H9 (cell line): ENCODE results near the gene TRIM60. TPM values are rescaled to one million over a fixed set of nuclear protein-coding genes. Genes with fewer than 3 reads are reported as not detected.
A peak's percentile ranks its signal among the peaks of the same experiment; 100 is the strongest.

Experiments used
- DNase-seq: peaks from one replicate; pipeline ENCODE4 v3.0.0-alpha.2; 2017
- H2AFZ ChIP-seq: one replicate; pipeline ENCODE4 v1.6.1; 2013; ENCODE audit warnings: mild to moderate bottlenecking, low read length, control low read depth, moderate library complexity
- H2AK5ac ChIP-seq: 2 replicates; pipeline ENCODE4 v1.6.1; 2013; ENCODE audit warnings: low read length, control low read depth, mixed read lengths; ENCODE audit not compliant: insufficient read length
- H2BK120ac ChIP-seq: one replicate; pipeline ENCODE4 v1.6.1; 2013; ENCODE audit warnings: low read depth, mild to moderate bottlenecking, low read length, control low read depth, inconsistent platforms; ENCODE audit not compliant: poor library complexity, severe bottlenecking
- H2BK12ac ChIP-seq: 2 replicates; pipeline ENCODE4 v1.6.1; 2013; ENCODE audit warnings: low read length, control low read depth, mixed read lengths, low read depth; ENCODE audit not compliant: insufficient read length
- H2BK15ac ChIP-seq: 2 replicates; pipeline ENCODE4 v1.6.1; 2013; ENCODE audit warnings: low read depth, low read length, control low read depth
- H2BK20ac ChIP-seq: one replicate; pipeline ENCODE4 v1.6.1; 2013; ENCODE audit warnings: low read depth, mild to moderate bottlenecking, low read length, control low read depth, inconsistent platforms; ENCODE audit not compliant: poor library complexity, severe bottlenecking
- H2BK5ac ChIP-seq: 2 replicates; pipeline ENCODE4 v1.6.1; 2013; ENCODE audit warnings: low read length, control low read depth, mixed read lengths; ENCODE audit not compliant: insufficient read length
- H3K14ac ChIP-seq: 2 replicates; pipeline ENCODE4 v1.6.1; 2013; ENCODE audit warnings: low read length, control low read depth; ENCODE audit not compliant: insufficient read depth
- H3K18ac ChIP-seq: 2 replicates; pipeline ENCODE4 v1.6.1; 2013; ENCODE audit warnings: low read depth, mild to moderate bottlenecking, mixed read lengths, low read length, control low read depth; ENCODE audit not compliant: insufficient read length
- H3K23ac ChIP-seq: 2 replicates; pipeline ENCODE4 v1.6.1; 2013; ENCODE audit warnings: low read length, control low read depth, mixed read lengths, low read depth; ENCODE audit not compliant: insufficient read length
- H3K23me2 ChIP-seq: 2 replicates; pipeline ENCODE4 v1.6.1; 2013; ENCODE audit warnings: low read depth, mild to moderate bottlenecking, mixed read lengths, low read length, control low read depth; ENCODE audit not compliant: insufficient read length, poor library complexity, severe bottlenecking
- H3K27ac ChIP-seq: 2 replicates; pipeline ENCODE4 v1.5.1; 2013; ENCODE audit warnings: low read length, control low read depth, mixed read lengths, low read depth; ENCODE audit not compliant: insufficient read length
- H3K27me3 ChIP-seq: 2 replicates; pipeline ENCODE4 v1.6.1; 2013; ENCODE audit warnings: low read length, control low read depth, inconsistent platforms; ENCODE audit not compliant: insufficient read depth
- H3K4ac ChIP-seq: 2 replicates; pipeline ENCODE4 v1.6.1; 2013; ENCODE audit warnings: low read depth, mild to moderate bottlenecking, control low read depth, inconsistent platforms, low read length, moderate library complexity
- H3K4me1 ChIP-seq: 2 replicates; pipeline ENCODE4 v1.6.1; 2013; ENCODE audit warnings: low read length, control low read depth, inconsistent platforms; ENCODE audit not compliant: insufficient read depth
- H3K4me2 ChIP-seq: 2 replicates; pipeline ENCODE4 v1.6.1; 2013; ENCODE audit warnings: low read length, control low read depth, mixed read lengths; ENCODE audit not compliant: insufficient read length, insufficient read depth
- H3K56ac ChIP-seq: 2 replicates; pipeline ENCODE4 v1.6.1; 2013; ENCODE audit warnings: low read depth, mild to moderate bottlenecking, mixed read lengths, low read length, control low read depth; ENCODE audit not compliant: insufficient read length
- H3K79me1 ChIP-seq: 2 replicates; pipeline ENCODE4 v1.6.1; 2013; ENCODE audit warnings: low read depth, mild to moderate bottlenecking, moderate library complexity, low read length, control low read depth, inconsistent platforms; ENCODE audit not compliant: insufficient read depth, poor library complexity, severe bottlenecking
- H3K79me2 ChIP-seq: 2 replicates; pipeline ENCODE4 v1.6.1; 2013; ENCODE audit warnings: low read length, control low read depth, inconsistent platforms; ENCODE audit not compliant: insufficient read depth
- H3K9ac ChIP-seq: 2 replicates; pipeline ENCODE4 v1.6.1; 2013; ENCODE audit warnings: low read length, control low read depth, mixed read lengths; ENCODE audit not compliant: insufficient read length; ENCODE audit errors: extremely low read depth
- H3K9me3 ChIP-seq: one replicate; pipeline ENCODE4 v1.6.1; 2013; ENCODE audit warnings: low read depth, low read length, inconsistent platforms; ENCODE audit not compliant: control insufficient read depth
- H3T11ph ChIP-seq: one replicate; pipeline ENCODE4 v1.6.1; 2013; ENCODE audit warnings: mild to moderate bottlenecking, low read length, control low read depth, inconsistent platforms
- H4K20me1 ChIP-seq: one replicate; pipeline ENCODE4 v1.6.1; 2013; ENCODE audit not compliant: control insufficient read depth, insufficient read length, insufficient read depth
- H4K5ac ChIP-seq: 2 replicates; pipeline ENCODE4 v1.6.1; 2013; ENCODE audit warnings: low read depth, mild to moderate bottlenecking, mixed read lengths, low read length, control low read depth; ENCODE audit not compliant: insufficient read length
- H4K8ac ChIP-seq: replicated peaks from 2 replicates; pipeline ENCODE4 v1.6.1; 2013; ENCODE audit warnings: low read length, control low read depth, mixed read lengths, low read depth; ENCODE audit not compliant: insufficient read length
- H4K91ac ChIP-seq: 2 replicates; pipeline ENCODE4 v1.6.1; 2013; ENCODE audit warnings: low read depth, mild to moderate bottlenecking, moderate library complexity, mixed read lengths, low read length, control low read depth; ENCODE audit not compliant: insufficient read length
- H3K27ac Mint-ChIP-seq, 3 experiments: 2 replicates in 2 of 3; 3 replicates in 1 of 3; pipeline ENCODE4 v1.8.0; 2020 to 2021; ENCODE audit warnings: mixed read lengths in 3 of 3, mild to moderate bottlenecking in 1 of 3, moderate library complexity in 1 of 3
- H3K27me3 Mint-ChIP-seq: 2 replicates; pipeline ENCODE4 v1.8.0; 2021; ENCODE audit warnings: low read depth, mild to moderate bottlenecking, moderate library complexity, mixed read lengths
- H3K36me3 Mint-ChIP-seq, 3 experiments: 2 replicates in 2 of 3; 3 replicates in 1 of 3; pipeline ENCODE4 v1.8.0; 2020 to 2021; ENCODE audit warnings: low read depth in 3 of 3, mixed read lengths in 3 of 3; ENCODE audit not compliant: insufficient read depth in 1 of 3
- H3K4me1 Mint-ChIP-seq, 2 experiments: 2 replicates each; pipeline ENCODE4 v1.8.0; 2020; ENCODE audit warnings: mixed read lengths in 2 of 2
- H3K4me3 Mint-ChIP-seq, 2 experiments: 2 replicates in 1 of 2; 3 replicates in 1 of 2; pipeline ENCODE4 v1.8.0; 2020 to 2021; ENCODE audit warnings: mild to moderate bottlenecking in 2 of 2, mixed read lengths in 2 of 2, moderate library complexity in 1 of 2
- H3K9me3 Mint-ChIP-seq, 2 experiments: 2 replicates in 1 of 2; 3 replicates in 1 of 2; pipeline ENCODE4 v1.8.0; 2020; ENCODE audit warnings: mild to moderate bottlenecking in 2 of 2, mixed read lengths in 2 of 2, moderate library complexity in 1 of 2
- CTCF ChIP-seq: fragments of 200-600 bp; sonication (generic); conservative IDR thresholded peaks from 3 replicates; pipeline ENCODE4 v1.8.0; 2021; ENCODE audit warnings: antibody characterized with exemption, mild to moderate bottlenecking
- WGBS: extraction: QIAGEN DNeasy Blood & Tissue Kit; methylation state at CpG from one replicate; pipeline ENCODE4 v1.1.7; 2013; ENCODE audit warnings: missing lambda C conversion rate, low lambda C conversion rate, mixed read lengths; ENCODE audit not compliant: insufficient read length; ENCODE audit errors: extremely low coverage; 5-methylcytosine and 5-hydroxymethylcytosine counted together
- total RNA-seq: library from RNA; stranded (reverse); gene quantifications from 2 replicates; pipeline ENCODE4 v1.2.1, GENCODE V29; 2021

Gene TRIM60
- total RNA-seq, 1 experiment from 2014 or later, result not detected

- H4K91ac ChIP-seq, result no peak overlapping the region
- peak overlapping the region in 2 of 3 experiments; percentile 47 to 52; a peak in 1 of 7 replicates for H3K27ac Mint-ChIP-seq
These were observed 54.1 kb downstream of the TRIM60 start for GRCh38 chr4:165085946-165086345.

More at GRCh38 chr4:165085946-165086345, 54.1 kb downstream of the TRIM60 start:
- DNase-seq, result no peak
- Histone ChIP-seq H4K5ac (no peak overlapping the region), H3K56ac (no peak overlapping the region), H2BK20ac (no peak overlapping the region), H4K8ac (no peak overlapping the region), H3K18ac (no peak overlapping the region), H3K14ac (no peak overlapping the region), H2AFZ (no peak overlapping the region), H3K23me2 (no peaks in the 10 kb centered on the region), H2BK12ac (no peak overlapping the region), H3K23ac (no peak overlapping the region), H3K4me1 (no peaks in the 10 kb centered on the region), H2BK120ac (no peak overlapping the region), H2BK5ac (no peak overlapping the region), H3K9me3 (no peaks in the 10 kb centered on the region), H3K4me2 (no peak overlapping the region), H3K27ac (no peak overlapping the region), H3K9ac (no peak overlapping the region), H4K20me1 (no peaks in the 10 kb centered on the region), H2AK5ac (no peak overlapping the region), H3K27me3 (no peaks in the 10 kb centered on the region), H3T11ph (no peak overlapping the region), H3K79me2 (no peaks in the 10 kb centered on the region), H3K4ac (no peak overlapping the region), H3K79me1 (no peaks in the 10 kb centered on the region), H2BK15ac (no peak overlapping the region)
- WGBS, result no CpG with 5 or more reads among the region's 2 CpGs
- Mint-ChIP-seq H3K4me1 (no peaks in the 10 kb centered on the region), H3K36me3 (peaks cover 9 to 41% (median 32%) of the 10 kb centered on the region in 3 experiments), H3K27me3 (no peaks in the 10 kb centered on the region), H3K4me3 (no peak overlapping the region), H3K9me3 (no peaks in the 10 kb centered on the region; a peak in 1 of 5 replicates)
- no peak for TF ChIP-seq CTCF
